GM23338 (cell line): Measurements from ENCODE around the gene APBA2. TPM values are rescaled to one million over a fixed set of nuclear protein-coding genes. Genes with fewer than 3 reads are reported as not detected.

Experiments used
- ATAC-seq: fragments of 200-7000 bp; cut with Tn5 transposase; 3 replicates; pipeline ENCODE4 v1.9.1; 2020
- DNase-seq: peaks from one replicate; pipeline ENCODE4 v3.0.0-alpha.2; 2015; ENCODE audit warnings: low spot score
- H2AFZ ChIP-seq: fragments of 200-600 bp; sonication (generic); 2 replicates; pipeline ENCODE4 v1.8.0; 2016; ENCODE audit warnings: antibody characterized with exemption, mild to moderate bottlenecking, moderate library complexity
- H3F3A ChIP-seq: fragments of 200-600 bp; sonication (generic); replicated peaks from 2 replicates; pipeline ENCODE4 v1.8.0; 2017; ENCODE audit warnings: antibody characterized with exemption, mixed run types, low read depth
- H3K27ac ChIP-seq: fragments of 200-600 bp; sonication (generic); 2 replicates; pipeline ENCODE4 v1.6.1; 2016; ENCODE audit warnings: low read depth
- H3K27me3 ChIP-seq: fragments of 200-600 bp; sonication (generic); 2 replicates; pipeline ENCODE4 v1.8.0; 2016; ENCODE audit warnings: mild to moderate bottlenecking, mixed run types, moderate library complexity; ENCODE audit not compliant: insufficient read depth
- H3K36me3 ChIP-seq: fragments of 200-600 bp; sonication (generic); 2 replicates; pipeline ENCODE4 v1.8.0; 2016; ENCODE audit warnings: mild to moderate bottlenecking; ENCODE audit not compliant: insufficient read depth
- H3K4me1 ChIP-seq: fragments of 200-600 bp; sonication (generic); 2 replicates; pipeline ENCODE4 v1.8.0; 2016; ENCODE audit warnings: mild to moderate bottlenecking, moderate library complexity; ENCODE audit not compliant: insufficient read depth
- H3K4me2 ChIP-seq: fragments of 200-600 bp; sonication (generic); 2 replicates; pipeline ENCODE4 v1.7.1; 2017; ENCODE audit warnings: mixed run types
- H3K4me3 ChIP-seq: fragments of 200-600 bp; sonication (generic); 2 replicates; pipeline ENCODE4 v1.6.1; 2016; ENCODE audit warnings: mixed run types
- H3K79me2 ChIP-seq: fragments of 200-600 bp; sonication (generic); replicated peaks from 2 replicates; pipeline ENCODE4 v1.8.0; 2017; ENCODE audit warnings: mild to moderate bottlenecking; ENCODE audit not compliant: insufficient read depth
- H3K9me2 ChIP-seq: fragments of 200-600 bp; sonication (generic); 2 replicates; pipeline ENCODE4 v1.8.0; 2017; ENCODE audit not compliant: insufficient read depth
- H4K20me1 ChIP-seq: fragments of 200-600 bp; sonication (generic); replicated peaks from 2 replicates; pipeline ENCODE4 v1.8.0; 2017; ENCODE audit warnings: mild to moderate bottlenecking; ENCODE audit not compliant: insufficient read depth
- H3K27ac Mint-ChIP-seq: 2 replicates; pipeline ENCODE4 v1.8.0; 2020; ENCODE audit warnings: inconsistent platforms, mild to moderate bottlenecking, moderate library complexity, mixed read lengths
- H3K27me3 Mint-ChIP-seq: 3 replicates; pipeline ENCODE4 v1.8.0; 2022; ENCODE audit warnings: low read depth, mild to moderate bottlenecking, moderate library complexity, mixed read lengths, inconsistent platforms; ENCODE audit not compliant: insufficient read depth, poor library complexity
- H3K36me3 Mint-ChIP-seq: 3 replicates; pipeline ENCODE4 v1.8.0; 2021; ENCODE audit warnings: low read depth, mild to moderate bottlenecking, inconsistent platforms, moderate library complexity, mixed read lengths
- H3K4me1 Mint-ChIP-seq: 3 replicates; pipeline ENCODE4 v1.8.0; 2020; ENCODE audit warnings: mild to moderate bottlenecking, inconsistent platforms, mixed read lengths
- H3K4me3 Mint-ChIP-seq: 3 replicates; pipeline ENCODE4 v1.8.0; 2021; ENCODE audit warnings: moderate library complexity, mild to moderate bottlenecking, inconsistent platforms, mixed read lengths
- H3K9me3 Mint-ChIP-seq: 3 replicates; pipeline ENCODE4 v1.8.0; 2020; ENCODE audit warnings: moderate library complexity, mild to moderate bottlenecking, inconsistent platforms, mixed read lengths
- CREB1 ChIP-seq: fragments of 250-450 bp; sonication (Bioruptor Pico); IDR thresholded peaks from 2 replicates; pipeline ENCODE4 v1.5.0; 2020; ENCODE audit warnings: low read depth, mild to moderate bottlenecking, moderate library complexity
- CTCF ChIP-seq, 2 experiments: fragments of 200-600 bp in 1 of 2; sonication (generic) in 1 of 2; conservative IDR thresholded peaks; 2 replicates each; pipeline versions ENCODE4 v1.5.1 to v1.6.1; 2016 to 2017; ENCODE audit warnings: antibody characterized with exemption in 2 of 2, low read depth in 2 of 2, mild to moderate bottlenecking in 2 of 2, moderate library complexity in 1 of 2
- EZH2phosphoT487 ChIP-seq: fragments of 200-600 bp; sonication (generic); IDR thresholded peaks from one replicate; pipeline ENCODE4 v1.8.1; 2018; ENCODE audit warnings: antibody characterized with exemption; ENCODE audit not compliant: unreplicated experiment
- JUNB ChIP-seq: IDR thresholded peaks from one replicate; pipeline ENCODE4 v1.6.1; 2016; ENCODE audit warnings: antibody characterized with exemption; ENCODE audit not compliant: unreplicated experiment
- REST ChIP-seq: IDR thresholded peaks from one replicate; pipeline ENCODE4 v1.6.1; 2018; ENCODE audit warnings: antibody characterized with exemption; ENCODE audit not compliant: unreplicated experiment
- ZNF331 ChIP-seq: fragments of 250-450 bp; sonication (Bioruptor Pico); IDR thresholded peaks from 2 replicates; pipeline ENCODE4 v1.5.0; 2020; ENCODE audit warnings: low read depth, mild to moderate bottlenecking, moderate library complexity
- polyA plus RNA-seq: library from polyadenylated mRNA; unstranded; fragments of >200 nt; fragmentation: Nextera tagmentation; extraction: Ambion mirVana; gene quantifications from 2 replicates; pipeline ENCODE4 v1.2.1, GENCODE V29; 2016
- total RNA-seq: library from RNA; depleted of rRNA; stranded (reverse); fragments of >200 nt; shearing (Covaris generic); gene quantifications from 2 replicates; pipeline ENCODE4 v1.2.3, GENCODE V29; 2014

The APBA2 gene
- total and polyA plus RNA-seq, 2 experiments from 2014 or later = 5.9 to 24.7 TPM

DNA sequence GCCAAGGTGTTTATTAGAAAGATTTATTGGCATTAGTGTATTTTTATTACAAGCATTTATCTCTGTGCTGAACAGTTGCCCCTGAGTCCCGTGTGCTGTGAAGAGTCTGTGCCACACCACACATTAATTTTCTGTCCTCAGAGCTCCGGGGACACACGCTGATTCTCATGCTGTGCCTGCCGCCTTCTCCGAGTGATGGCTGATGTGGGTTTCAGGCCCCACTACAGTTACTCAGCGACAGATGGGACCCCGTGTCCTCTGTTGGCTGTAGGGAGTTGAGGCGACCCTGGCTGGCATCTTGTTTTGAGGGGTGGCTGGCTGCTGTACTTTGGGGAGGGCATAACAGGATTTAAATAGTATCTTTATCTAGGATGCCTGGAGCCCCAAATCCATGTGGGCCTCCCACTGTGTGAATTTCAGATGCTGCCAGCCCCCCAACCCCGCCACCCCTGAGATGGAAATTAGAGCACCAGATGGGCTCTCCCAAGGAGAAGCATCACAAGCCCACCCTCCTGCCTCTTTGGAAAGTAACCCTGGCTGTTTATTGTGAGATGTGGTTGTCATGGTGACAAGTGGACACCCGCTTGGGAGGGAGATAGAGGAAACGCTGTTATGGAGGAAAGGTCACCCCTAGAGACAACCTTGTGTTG is 185.6 kb downstream of the APBA2 start:
- no peak for TF ChIP-seq CTCF (conservative IDR thresholded peaks at IDR 0.05; ENCODE audit: low read depth in 2 of 2)
- TF ChIP-seq REST = no peak
- no peak for TF ChIP-seq EZH2phosphoT487
- no peak for TF ChIP-seq ZNF331 (CRISPR knock-in tag)
- TF ChIP-seq JUNB = no peak
- Mint-ChIP-seq H3K9me3 (peaks cover 11% of the 10 kb centered on the region), H3K4me3 (no peak overlapping the region), H3K4me1 (peaks cover 8% of the 10 kb centered on the region), H3K27me3 (peaks cover 7% of the 10 kb centered on the region), H3K36me3 (peaks cover 4% of the 10 kb centered on the region), H3K27ac (no peak overlapping the region)
- Histone ChIP-seq H3K4me2 (no peak overlapping the region), H3K27ac (no peak overlapping the region), H3K9me2 (peaks cover 6% of the 10 kb centered on the region; the same call in 1 of the 2 replicates), H4K20me1 (no peaks in the 10 kb centered on the region), H3K4me1 (no peaks in the 10 kb centered on the region), H3K79me2 (no peaks in the 10 kb centered on the region), H3K36me3 (no peaks in the 10 kb centered on the region), H3F3A (no peaks in the 10 kb centered on the region), H2AFZ (no peak overlapping the region), H3K4me3 (no peak overlapping the region), H3K27me3 (no peaks in the 10 kb centered on the region)
- ATAC-seq = no peak
- no peak for DNase-seq

- TF ChIP-seq CREB1 = no peak
- no peaks in the 10 kb centered on the region for H3K27me3 ChIP-seq
- Mint-ChIP-seq H3K36me3 (peaks cover 4% of the 10 kb centered on the region), H3K4me3 (no peak overlapping the region), H3K27me3 (peaks cover 7% of the 10 kb centered on the region), H3K9me3 (peaks cover 11% of the 10 kb centered on the region), H3K27ac (no peak overlapping the region), H3K4me1 (peaks cover 9% of the 10 kb centered on the region)
- ATAC-seq = no peak
- H3K27ac ChIP-seq = no peak overlapping the region
- DNase-seq = no peak
- no peaks in the 10 kb centered on the region for H3K4me1 ChIP-seq
- no peak overlapping the region for H3K4me2 ChIP-seq
- H3K4me3 ChIP-seq = no peak overlapping the region
- H3K79me2 ChIP-seq = no peaks in the 10 kb centered on the region
- H3K36me3 ChIP-seq = no peaks in the 10 kb centered on the region
- H3K9me2 ChIP-seq = peaks cover 6% of the 10 kb centered on the region; the same call in 1 of the 2 replicates
- H3F3A ChIP-seq = no peaks in the 10 kb centered on the region
- no peak overlapping the region for H2AFZ ChIP-seq
- H4K20me1 ChIP-seq = no peaks in the 10 kb centered on the region
These were observed 186.1 kb downstream of the APBA2 start for GRCh38 chr15:29071882-29072273.
